ENCODE results near the gene SCYL1. TPM values are rescaled to one million over a fixed set of nuclear protein-coding genes. Genes with fewer than 3 reads are reported as not detected.

SCYL1 gene
- total RNA-seq, 2 experiments from 2014 or later = 56.8 to 62.9 TPM

DNA sequence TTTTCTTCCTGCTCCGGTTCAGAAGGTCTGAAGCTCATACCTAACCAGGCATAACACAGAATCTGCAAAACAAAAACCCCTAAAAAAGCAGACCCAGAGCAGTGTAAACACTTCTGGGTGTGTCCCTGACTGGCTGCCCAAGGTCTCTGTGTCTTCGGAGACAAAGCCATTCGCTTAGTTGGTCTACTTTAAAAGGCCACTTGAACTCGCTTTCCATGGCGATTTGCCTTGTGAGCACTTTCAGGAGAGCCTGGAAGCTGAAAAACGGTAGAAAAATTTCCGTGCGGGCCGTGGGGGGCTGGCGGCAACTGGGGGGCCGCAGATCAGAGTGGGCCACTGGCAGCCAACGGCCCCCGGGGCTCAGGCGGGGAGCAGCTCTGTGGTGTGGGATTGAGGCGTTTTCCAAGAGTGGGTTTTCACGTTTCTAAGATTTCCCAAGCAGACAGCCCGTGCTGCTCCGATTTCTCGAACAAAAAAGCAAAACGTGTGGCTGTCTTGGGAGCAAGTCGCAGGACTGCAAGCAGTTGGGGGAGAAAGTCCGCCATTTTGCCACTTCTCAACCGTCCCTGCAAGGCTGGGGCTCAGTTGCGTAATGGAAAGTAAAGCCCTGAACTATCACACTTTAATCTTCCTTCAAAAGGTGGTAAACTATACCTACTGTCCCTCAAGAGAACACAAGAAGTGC, 26.7 kb upstream of the SCYL1 start:
- intact Hi-C loops (cut with micrococcal nuclease; ENCODE audit: unreplicated experiment) = no loop called here
- Histone ChIP-seq H3K79me2 (ENCODE audit: insufficient read depth, low read depth, low read length) (peaks cover 79% of the 10 kb centered on the region), H3K9me3 (ENCODE audit: low read length) (no peaks in the 10 kb centered on the region), H3K4me1 (ENCODE audit: insufficient read depth, low read length, poor library complexity, severe bottlenecking) (peaks cover 44% of the 10 kb centered on the region), H4K20me1 (ENCODE audit: insufficient read depth, low read length) (peaks cover 39% of the 10 kb centered on the region), H3K4me2 (ENCODE audit: low read length) (peak overlapping the region; percentile 98), H3K27ac (ENCODE audit: low read depth, low read length, poor library complexity, severe bottlenecking) (peak overlapping the region; percentile 98), H3K4me3 (ENCODE audit: low read depth, low read length, poor library complexity, severe bottlenecking) (peak overlapping the region; percentile 79), H3K9me2 (ENCODE audit: insufficient read depth, low read length) (no peaks in the 10 kb centered on the region), H3K36me3 (ENCODE audit: insufficient read depth, low read length) (peaks cover 43% of the 10 kb centered on the region), H2AFZ (ENCODE audit: low read length) (peak overlapping the region; percentile 65; the same call in 1 of the 2 replicates)
- TSS peak; percentile 64 for BruUV-seq (replicated peaks)
- ChIA-PET POLR2A (interaction anchor here (0.6 to 7.8 kb wide), 23 partner anchors 9 to 1431 kb away, joined by 3 to 237 read pairs (median 4); partner anchors contain the start of genes NEAT1 and TM7SF2), CTCF (ENCODE audit: unreplicated experiment) (interaction anchor here (1.4 to 2.1 kb wide), 3 partner anchors 11 to 79 kb away, joined by 3 to 5 read pairs (median 4); no protein-coding TSS in a partner anchor)
- TF ChIP-seq EZH2phosphoT487 (IDR thresholded peaks at IDR 0.05; ENCODE audit: borderline replicate concordance, low read depth, low read length) = no peak
- TF ChIP-seq, protein P1, sequence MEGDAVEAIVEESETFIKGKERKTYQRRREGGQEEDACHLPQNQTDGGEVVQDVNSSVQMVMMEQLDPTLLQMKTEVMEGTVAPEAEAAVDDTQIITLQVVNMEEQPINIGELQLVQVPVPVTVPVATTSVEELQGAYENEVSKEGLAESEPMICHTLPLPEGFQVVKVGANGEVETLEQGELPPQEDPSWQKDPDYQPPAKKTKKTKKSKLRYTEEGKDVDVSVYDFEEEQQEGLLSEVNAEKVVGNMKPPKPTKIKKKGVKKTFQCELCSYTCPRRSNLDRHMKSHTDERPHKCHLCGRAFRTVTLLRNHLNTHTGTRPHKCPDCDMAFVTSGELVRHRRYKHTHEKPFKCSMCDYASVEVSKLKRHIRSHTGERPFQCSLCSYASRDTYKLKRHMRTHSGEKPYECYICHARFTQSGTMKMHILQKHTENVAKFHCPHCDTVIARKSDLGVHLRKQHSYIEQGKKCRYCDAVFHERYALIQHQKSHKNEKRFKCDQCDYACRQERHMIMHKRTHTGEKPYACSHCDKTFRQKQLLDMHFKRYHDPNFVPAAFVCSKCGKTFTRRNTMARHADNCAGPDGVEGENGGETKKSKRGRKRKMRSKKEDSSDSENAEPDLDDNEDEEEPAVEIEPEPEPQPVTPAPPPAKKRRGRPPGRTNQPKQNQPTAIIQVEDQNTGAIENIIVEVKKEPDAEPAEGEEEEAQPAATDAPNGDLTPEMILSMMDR (conservative IDR thresholded peaks at IDR 0.05; ENCODE audit: low read length) = no peak
- peak; percentile 87 for DNase-seq (ENCODE audit: low spot score)

DNA sequence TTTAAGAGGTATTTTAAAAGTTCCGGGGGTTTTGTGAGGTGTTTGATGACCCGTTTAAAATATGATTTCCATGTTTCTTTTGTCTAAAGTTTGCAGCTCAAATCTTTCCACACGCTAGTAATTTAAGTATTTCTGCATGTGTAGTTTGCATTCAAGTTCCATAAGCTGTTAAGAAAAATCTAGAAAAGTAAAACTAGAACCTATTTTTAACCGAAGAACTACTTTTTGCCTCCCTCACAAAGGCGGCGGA, 26.2 kb upstream of the SCYL1 start:
- no peak for DNase-seq (ENCODE audit: low spot score)
- Histone ChIP-seq H3K9me2 (ENCODE audit: insufficient read depth, low read length) (no peaks in the 10 kb centered on the region), H3K36me3 (ENCODE audit: insufficient read depth, low read length) (peaks cover 47% of the 10 kb centered on the region), H3K9me3 (ENCODE audit: low read length) (no peaks in the 10 kb centered on the region), H4K20me1 (ENCODE audit: insufficient read depth, low read length) (peaks cover 44% of the 10 kb centered on the region), H3K4me1 (ENCODE audit: insufficient read depth, low read length, poor library complexity, severe bottlenecking) (peaks cover 39% of the 10 kb centered on the region), H3K4me2 (ENCODE audit: low read length) (peak overlapping the region; percentile 98), H3K27ac (ENCODE audit: low read depth, low read length, poor library complexity, severe bottlenecking) (peak overlapping the region; percentile 98), H3K79me2 (ENCODE audit: insufficient read depth, low read depth, low read length) (peaks cover 84% of the 10 kb centered on the region), H2AFZ (ENCODE audit: low read length) (peak overlapping the region; percentile 65; the same call in 1 of the 2 replicates), H3K4me3 (ENCODE audit: low read depth, low read length, poor library complexity, severe bottlenecking) (peak overlapping the region; percentile 79)
- intact Hi-C loops (cut with micrococcal nuclease; ENCODE audit: unreplicated experiment) = no loop called here
- TF ChIP-seq, protein P1 (conservative IDR thresholded peaks at IDR 0.05; ENCODE audit: low read length) = no peak
- no peak for TF ChIP-seq EZH2phosphoT487 (IDR thresholded peaks at IDR 0.05; ENCODE audit: borderline replicate concordance, low read depth, low read length)
- POLR2A ChIA-PET = interaction anchor here (0.6 to 7.8 kb wide), 17 partner anchors 9 to 361 kb away, joined by 3 to 237 read pairs (median 8); partner anchors contain the start of gene NEAT1
- CTCF ChIA-PET (ENCODE audit: unreplicated experiment) = interaction anchor here (1.5 to 2.1 kb wide), 2 partner anchors 28 to 79 kb away, joined by 4 to 5 read pairs; no protein-coding TSS in a partner anchor
- no TSS peak for BruUV-seq (replicated peaks)
